ENCODE measurements around the gene FBXL2. TPM values are rescaled to one million over a fixed set of nuclear protein-coding genes. Genes with fewer than 3 reads are reported as not detected.

The FBXL2 gene
- total RNA-seq, 1 donor from 2014 or later: 12.6 TPM

DNA sequence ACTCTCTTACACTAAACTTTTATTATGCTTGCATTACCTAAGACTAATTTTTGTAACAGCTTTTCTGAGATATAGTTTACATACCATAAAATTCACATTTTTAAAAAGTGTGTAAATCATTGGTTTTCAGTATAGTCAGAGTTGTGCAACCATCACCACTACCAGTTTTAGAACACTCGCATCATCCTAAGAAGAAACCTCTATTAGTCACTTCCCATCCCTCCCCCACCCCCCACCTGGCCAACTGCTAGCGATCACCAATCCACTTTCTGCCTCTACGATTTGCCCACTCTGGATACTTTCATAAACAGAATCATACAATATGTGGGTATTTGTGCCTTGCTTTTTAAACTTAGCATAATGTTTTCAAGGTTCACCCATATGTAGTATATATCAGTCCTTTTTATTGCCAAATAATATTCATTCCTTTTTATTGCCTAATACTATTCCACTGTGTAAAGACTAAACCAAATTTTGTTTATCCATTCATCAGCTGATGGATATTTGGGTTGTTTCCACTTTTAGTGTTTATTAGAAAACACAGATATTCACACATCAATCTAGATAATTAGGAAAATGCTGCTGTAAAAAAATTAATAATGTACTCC lies 139.9 kb downstream of the FBXL2 start:
- Histone ChIP-seq H3K4me3 (ENCODE audit: low read depth, low read length) (no peak overlapping the region), H3K36me3 (ENCODE audit: control insufficient read depth, insufficient read depth, low read length) (peaks cover 1% of the 10 kb centered on the region), H3K27me3 (ENCODE audit: control insufficient read depth, insufficient read depth, low read length) (no peaks in the 10 kb centered on the region)
- DNase-seq (ENCODE audit: low read depth): no peak
- TF ChIP-seq, protein P1, sequence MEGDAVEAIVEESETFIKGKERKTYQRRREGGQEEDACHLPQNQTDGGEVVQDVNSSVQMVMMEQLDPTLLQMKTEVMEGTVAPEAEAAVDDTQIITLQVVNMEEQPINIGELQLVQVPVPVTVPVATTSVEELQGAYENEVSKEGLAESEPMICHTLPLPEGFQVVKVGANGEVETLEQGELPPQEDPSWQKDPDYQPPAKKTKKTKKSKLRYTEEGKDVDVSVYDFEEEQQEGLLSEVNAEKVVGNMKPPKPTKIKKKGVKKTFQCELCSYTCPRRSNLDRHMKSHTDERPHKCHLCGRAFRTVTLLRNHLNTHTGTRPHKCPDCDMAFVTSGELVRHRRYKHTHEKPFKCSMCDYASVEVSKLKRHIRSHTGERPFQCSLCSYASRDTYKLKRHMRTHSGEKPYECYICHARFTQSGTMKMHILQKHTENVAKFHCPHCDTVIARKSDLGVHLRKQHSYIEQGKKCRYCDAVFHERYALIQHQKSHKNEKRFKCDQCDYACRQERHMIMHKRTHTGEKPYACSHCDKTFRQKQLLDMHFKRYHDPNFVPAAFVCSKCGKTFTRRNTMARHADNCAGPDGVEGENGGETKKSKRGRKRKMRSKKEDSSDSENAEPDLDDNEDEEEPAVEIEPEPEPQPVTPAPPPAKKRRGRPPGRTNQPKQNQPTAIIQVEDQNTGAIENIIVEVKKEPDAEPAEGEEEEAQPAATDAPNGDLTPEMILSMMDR (IDR thresholded peaks at IDR 0.05; ENCODE audit: insufficient read depth, low read length, poor library complexity, severe bottlenecking): no peak

DNA sequence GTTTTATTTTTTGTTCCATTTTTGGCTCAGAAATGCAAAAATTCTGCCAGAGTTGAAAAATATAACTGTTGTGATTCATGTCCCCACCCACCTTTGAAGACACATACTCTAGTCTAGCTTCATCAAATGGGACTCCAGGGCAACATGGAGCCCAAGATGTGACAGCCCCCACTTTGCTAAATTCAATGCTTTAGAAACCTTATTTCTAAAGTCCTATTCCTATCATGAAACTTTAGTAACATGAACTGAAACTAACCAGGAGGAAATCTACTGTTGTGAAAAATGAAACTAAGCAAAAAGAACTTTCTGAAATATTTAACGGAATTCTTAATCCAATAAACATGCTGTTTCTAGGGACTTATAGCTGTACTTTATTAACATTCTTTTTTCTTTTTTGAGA lies 142.7 kb downstream of the FBXL2 start:
- no peaks in the 10 kb centered on the region for H3K36me3 ChIP-seq (ENCODE audit: control insufficient read depth, insufficient read depth, low read length)
- TF ChIP-seq, protein P1 (IDR thresholded peaks at IDR 0.05; ENCODE audit: insufficient read depth, low read length, poor library complexity, severe bottlenecking): no peak
- H3K4me3 ChIP-seq (ENCODE audit: low read depth, low read length): no peak overlapping the region
- no peak for DNase-seq (ENCODE audit: low read depth)
- no peaks in the 10 kb centered on the region for H3K27me3 ChIP-seq (ENCODE audit: control insufficient read depth, insufficient read depth, low read length)

DNA sequence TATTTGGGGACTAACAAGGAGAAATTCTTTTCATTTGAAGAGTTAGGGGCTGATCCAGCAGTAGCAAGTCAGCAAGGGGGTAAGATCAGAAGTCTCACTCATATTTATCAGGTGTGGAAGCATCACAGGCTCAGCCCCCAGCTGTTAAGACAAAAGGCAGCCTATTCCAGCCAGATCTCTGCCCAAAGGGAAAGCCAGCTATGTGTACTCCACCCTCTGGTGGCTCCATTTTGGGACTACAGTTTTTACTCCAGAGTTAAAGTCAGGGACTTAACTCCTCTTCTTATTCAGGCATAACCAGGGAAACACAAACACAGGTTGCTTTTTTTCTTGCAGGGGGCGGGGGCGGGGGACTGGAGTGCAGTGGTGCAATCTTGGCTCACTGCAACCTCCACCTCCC lies 143.7 kb downstream of the FBXL2 start:
- no peak overlapping the region for H3K4me3 ChIP-seq (ENCODE audit: low read depth, low read length)
- no peaks in the 10 kb centered on the region for H3K27me3 ChIP-seq (ENCODE audit: control insufficient read depth, insufficient read depth, low read length)
- no peaks in the 10 kb centered on the region for H3K36me3 ChIP-seq (ENCODE audit: control insufficient read depth, insufficient read depth, low read length)
- no peak for DNase-seq (ENCODE audit: low read depth)
- TF ChIP-seq, protein P1 (IDR thresholded peaks at IDR 0.05; ENCODE audit: insufficient read depth, low read length, poor library complexity, severe bottlenecking): no peak

DNA sequence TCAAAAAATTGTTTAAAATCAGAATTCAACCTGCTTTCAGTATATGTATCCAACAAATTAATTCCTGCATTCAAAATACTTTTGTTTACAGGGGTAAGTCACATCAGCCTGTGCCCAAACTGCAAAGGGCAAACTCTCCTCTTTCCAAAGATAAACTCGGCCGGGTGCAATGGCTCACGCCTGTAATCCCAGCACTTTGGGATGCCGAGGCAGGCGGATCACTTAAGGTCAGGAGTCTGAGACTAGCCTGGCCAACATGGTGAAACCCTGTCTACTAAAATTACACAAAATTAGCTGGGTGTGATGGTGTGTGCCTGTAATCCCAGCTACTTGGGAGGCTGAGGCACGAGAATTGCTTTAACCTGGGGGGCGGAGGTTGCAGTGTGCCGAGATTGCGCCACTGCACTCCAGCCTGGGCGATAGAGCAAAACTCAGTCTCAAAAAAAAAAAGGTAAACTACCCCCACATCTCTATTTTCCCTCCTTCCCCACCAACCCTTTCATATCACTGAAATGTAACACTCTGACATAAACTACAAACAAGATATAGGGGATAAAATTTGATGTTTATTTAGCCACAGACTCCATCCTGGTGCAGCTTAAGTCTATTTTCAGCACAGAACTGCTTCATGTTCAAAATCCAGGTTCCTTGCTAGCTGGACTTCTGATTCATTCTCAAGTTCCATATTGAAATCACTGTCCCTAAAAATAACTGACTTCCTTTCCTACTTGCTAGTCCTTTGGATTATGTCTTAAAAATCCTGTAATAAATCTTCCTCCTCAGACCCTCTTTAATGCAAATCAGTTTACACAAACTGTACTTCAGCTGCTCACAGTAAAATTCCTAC lies 147.6 kb downstream of the FBXL2 start:
- TF ChIP-seq, protein P1 (IDR thresholded peaks at IDR 0.05; ENCODE audit: insufficient read depth, low read length, poor library complexity, severe bottlenecking): no peak
- Histone ChIP-seq H3K36me3 (ENCODE audit: control insufficient read depth, insufficient read depth, low read length) (no peaks in the 10 kb centered on the region), H3K4me3 (ENCODE audit: low read depth, low read length) (no peak overlapping the region), H3K27me3 (ENCODE audit: control insufficient read depth, insufficient read depth, low read length) (no peaks in the 10 kb centered on the region)
- no peak for DNase-seq (ENCODE audit: low read depth)

DNA sequence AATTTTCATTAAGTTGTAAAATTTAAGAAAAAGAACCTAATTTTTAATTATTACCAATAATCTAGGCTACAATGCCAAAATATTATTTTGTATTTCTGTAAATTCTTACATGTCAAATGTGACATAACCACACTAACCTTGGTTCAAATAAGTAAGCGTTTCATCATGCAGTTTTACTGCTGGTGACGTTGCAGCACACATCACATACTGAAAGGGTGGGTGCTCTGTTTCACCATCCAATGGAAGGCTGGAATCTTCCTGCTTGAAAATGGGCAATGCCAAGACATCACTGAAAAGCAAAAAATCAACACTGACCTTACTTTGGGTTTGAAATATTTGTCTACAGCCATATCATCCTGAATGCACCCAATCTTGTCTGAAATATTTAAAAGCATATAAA lies 148.2 kb downstream of the FBXL2 start:
- DNase-seq (ENCODE audit: low read depth): no peak
- Histone ChIP-seq H3K27me3 (ENCODE audit: control insufficient read depth, insufficient read depth, low read length) (no peaks in the 10 kb centered on the region), H3K4me3 (ENCODE audit: low read depth, low read length) (no peak overlapping the region), H3K36me3 (ENCODE audit: control insufficient read depth, insufficient read depth, low read length) (no peaks in the 10 kb centered on the region)
- TF ChIP-seq, protein P1 (IDR thresholded peaks at IDR 0.05; ENCODE audit: insufficient read depth, low read length, poor library complexity, severe bottlenecking): no peak

Measured in kidney epithelial cell (primary cell).